Gastroesophageal sphincter (tissue), 4 donors: ENCODE results near the gene CDC5L. TPM values are rescaled to one million over a fixed set of nuclear protein-coding genes. Genes with fewer than 3 reads are reported as not detected.

ENCODE experiments used
- ATAC-seq: fragments of 150-250 bp; one replicate; pipeline ENCODE4 v1.9.1; 2016; ENCODE audit warnings: mild to moderate bottlenecking, moderate library complexity
- H3K27ac ChIP-seq, 4 donors: fragments of 200-600 bp; sonication (generic) in 3 of 4; 1 replicate in 3 of 4; 2 replicates in 1 of 4; pipeline ENCODE4 v1.5.1; 2016 to 2019
- H3K27me3 ChIP-seq: fragments of 200-600 bp; sonication (generic); one replicate; pipeline ENCODE4 v1.5.1; 2019
- H3K36me3 ChIP-seq, 2 donors: fragments of 200-600 bp; sonication (generic); one replicate each; pipeline ENCODE4 v1.5.1; 2019; ENCODE audit warnings: control low read depth in 1 of 2
- H3K4me1 ChIP-seq, 3 donors: fragments of 200-600 bp; sonication (generic); 1 replicate in 2 of 3; 2 replicates in 1 of 3; pipeline ENCODE4 v1.5.1; 2016 to 2019; ENCODE audit warnings: control low read depth in 2 of 3
- H3K4me3 ChIP-seq, 2 donors: fragments of 200-600 bp; sonication (generic); one replicate each; pipeline ENCODE4 v1.5.1; 2019; ENCODE audit warnings: mild to moderate bottlenecking in 1 of 2, moderate library complexity in 1 of 2
- H3K9me3 ChIP-seq, 3 donors: fragments of 200-600 bp; sonication (generic); one replicate each; pipeline ENCODE4 v1.5.1; 2017 to 2019; ENCODE audit warnings: control low read depth in 2 of 3
- CTCF ChIP-seq, 4 experiments: fragments of 200-600 bp in 2 of 4; fragments of 450-650 bp in 2 of 4; sonication (generic) in 1 of 4; IDR thresholded peaks; one replicate each; pipeline ENCODE4 v1.5.1; 2017 to 2019; ENCODE audit warnings: antibody characterized with exemption in 4 of 4, mild to moderate bottlenecking in 2 of 4, moderate library complexity in 2 of 4
- EP300 ChIP-seq: sonication (generic); formaldehyde crosslinking; IDR thresholded peaks from one replicate; pipeline ENCODE4 v1.6.1; 2017; ENCODE audit warnings: antibody characterized with exemption, mild to moderate bottlenecking
- POLR2A ChIP-seq, 2 donors: fragments of 450-650 bp; IDR thresholded peaks; one replicate each; pipeline ENCODE4 v1.6.1; 2017; ENCODE audit warnings: antibody characterized with exemption in 2 of 2, mild to moderate bottlenecking in 2 of 2, moderate library complexity in 1 of 2
- POLR2AphosphoS5 ChIP-seq: sonication (generic); formaldehyde crosslinking; IDR thresholded peaks from one replicate; pipeline ENCODE4 v1.6.1; 2017; ENCODE audit warnings: antibody characterized with exemption
- WGBS, 2 donors: methylation state at CpG; one replicate each; pipeline ENCODE4 v1.1.5; 2018; ENCODE audit warnings: low coverage in 1 of 2; 5-methylcytosine and 5-hydroxymethylcytosine counted together
- total RNA-seq, 4 donors: library from RNA; depleted of rRNA; stranded (reverse); fragments of >200 nt; gene quantifications; one replicate each; pipeline ENCODE4 v1.1.0, GENCODE V29; 2016

Gene CDC5L
- total RNA-seq, 4 donors from 2014 or later = 23.3 to 32.1 (median 28.5) TPM

GRCh38 chr6:44481056-44481455 is 93.5 kb downstream of the CDC5L start:
- no peaks in the 10 kb centered on the region for H3K36me3 ChIP-seq
- no peak overlapping the region for H3K27ac ChIP-seq
- WGBS, 2 donors = 93 to 100% methylated on average over 3 to 6 of the region's 6 CpGs
- H3K4me3 ChIP-seq = no peak overlapping the region
- no peak for TF ChIP-seq EP300
- TF ChIP-seq POLR2AphosphoS5 = no peak
- peaks cover 27% of the 10 kb centered on the region for H3K27me3 ChIP-seq
- no peaks in the 10 kb centered on the region for H3K9me3 ChIP-seq
- ATAC-seq = no peak
- H3K4me1 ChIP-seq = peaks cover 0 to 1% (median under 1%) of the 10 kb centered on the region in 3 donors

- no peaks in the 10 kb centered on the region for H3K9me3 ChIP-seq
- H3K4me1 ChIP-seq = no peaks in the 10 kb centered on the region
- 66 to 78% methylated on average over 7 to 9 of the region's 9 CpGs for WGBS, 2 donors
- no peak overlapping the region for H3K27ac ChIP-seq
- H3K36me3 ChIP-seq = no peaks in the 10 kb centered on the region
- no peak overlapping the region for H3K4me3 ChIP-seq
- ATAC-seq = no peak
- H3K27me3 ChIP-seq = peaks cover 34% of the 10 kb centered on the region
- TF ChIP-seq CTCF (IDR thresholded peaks at IDR 0.05) (no peak), POLR2A (IDR thresholded peaks at IDR 0.05) (no peak), POLR2AphosphoS5 (no peak), EP300 (no peak)
Measured at GRCh38 chr6:44481760-44482159, 94.3 kb downstream of the CDC5L start.

- Histone ChIP-seq H3K4me1 (peaks cover 0 to 12% (median 0%) of the 10 kb centered on the region in 3 donors), H3K27ac (no peak overlapping the region), H3K4me3 (no peak overlapping the region), H3K9me3 (no peaks in the 10 kb centered on the region), H3K27me3 (peaks cover 40% of the 10 kb centered on the region), H3K36me3 (no peaks in the 10 kb centered on the region)
- ATAC-seq = no peak
- WGBS, 2 donors = 56 to 73% methylated on average over 6 to 12 of the region's 12 CpGs
- TF ChIP-seq POLR2AphosphoS5 (no peak), EP300 (no peak)
Measured at GRCh38 chr6:44485601-44486401, 98.3 kb downstream of the CDC5L start.

GRCh38 chr6:44487002-44487401 is 99.5 kb downstream of the CDC5L start:
- Histone ChIP-seq H3K27me3 (peaks cover 40% of the 10 kb centered on the region), H3K9me3 (no peaks in the 10 kb centered on the region), H3K4me3 (no peak overlapping the region), H3K27ac (no peak overlapping the region), H3K4me1 (peaks cover 0 to 14% (median 0%) of the 10 kb centered on the region in 3 donors), H3K36me3 (no peaks in the 10 kb centered on the region)
- 100% methylated on average over 1 of the region's 1 CpG; no CpG with 5 or more reads in 1 of the 2 donors for whole genome bisulfite sequencing, 2 donors
- no peak for ATAC-seq
- TF ChIP-seq POLR2A (IDR thresholded peaks at IDR 0.05) (no peak), POLR2AphosphoS5 (no peak), CTCF (IDR thresholded peaks at IDR 0.05) (no peak), EP300 (no peak)

GRCh38 chr6:44487586-44487985 is 100.1 kb downstream of the CDC5L start:
- Histone ChIP-seq H3K4me3 (no peak overlapping the region), H3K9me3 (no peaks in the 10 kb centered on the region), H3K27me3 (peaks cover 40% of the 10 kb centered on the region), H3K4me1 (peaks cover 0 to 14% (median 0%) of the 10 kb centered on the region in 3 donors), H3K36me3 (no peaks in the 10 kb centered on the region), H3K27ac (no peak overlapping the region)
- ATAC-seq = no peak
- WGBS, 2 donors = 93 to 100% methylated on average over 2 of the region's 2 CpGs
- TF ChIP-seq EP300 (no peak), CTCF (IDR thresholded peaks at IDR 0.05) (no peak), POLR2A (IDR thresholded peaks at IDR 0.05) (no peak), POLR2AphosphoS5 (no peak)
